RWPE1 (cell line): ENCODE measurements around the gene TAC3.
A peak's percentile ranks its signal among the peaks of the same experiment; 100 is the strongest.

Source experiments
- CTCF ChIA-PET: fragments of 350-600 bp; sonication (Branson Sonifier 250); formaldehyde crosslinking; extraction: SDS; loops from one replicate; lab custom pipeline; 2021; lab: Yijun Ruan, JAX
- POLR2A ChIA-PET: fragments of 400-600 bp; formaldehyde crosslinking; extraction: SDS; loops from one replicate; lab custom pipeline; 2020; ENCODE audit warnings: antibody characterized with exemption; ENCODE audit not compliant: low non-redundant PET; lab: Yijun Ruan, JAX
- DNase-seq: peaks from one replicate; pipeline ENCODE4 v3.0.0; 2012; ENCODE audit warnings: low spot score
- H3K27ac ChIP-seq: fragments of 450-650 bp; 2 replicates; pipeline ENCODE4 v1.5.1; 2017
- CTCF ChIP-seq: fragments of 450-650 bp; conservative IDR thresholded peaks from 2 replicates; pipeline ENCODE4 v1.5.1; 2017; ENCODE audit warnings: low read depth, mild to moderate bottlenecking

TAC3 gene

GRCh38 chr12:57051011-57051410 lies 34.7 kb upstream of the TAC3 start:
- DNase-seq = no peak
- TF ChIP-seq CTCF = no peak
- CTCF ChIA-PET = interaction anchor here (0.6 to 1.1 kb wide), 5 partner anchors 14 to 556 kb away, joined by 3 to 4 read pairs (median 3); no protein-coding TSS in a partner anchor
- POLR2A ChIA-PET = no interaction called here
- no peak overlapping the region for H3K27ac ChIP-seq

GRCh38 chr12:57049890-57050289 lies 33.6 kb upstream of the TAC3 start, which contains the start of gene MYO1A:
TSS of gene MYO1A (minus strand) at chr12:57050129. CDS start at chr12:57048323, 1,806 bp downstream.
- ChIA-PET CTCF (interaction anchor here (1.1 kb wide), 1 partner anchor 49 kb away, joined by 3 read pairs; no protein-coding TSS in a partner anchor), POLR2A (no interaction called here)
- no peak within 1 kb of the TSS for H3K27ac ChIP-seq
- no peak for TF ChIP-seq CTCF
- peak; percentile 13 for DNase-seq

DNA sequence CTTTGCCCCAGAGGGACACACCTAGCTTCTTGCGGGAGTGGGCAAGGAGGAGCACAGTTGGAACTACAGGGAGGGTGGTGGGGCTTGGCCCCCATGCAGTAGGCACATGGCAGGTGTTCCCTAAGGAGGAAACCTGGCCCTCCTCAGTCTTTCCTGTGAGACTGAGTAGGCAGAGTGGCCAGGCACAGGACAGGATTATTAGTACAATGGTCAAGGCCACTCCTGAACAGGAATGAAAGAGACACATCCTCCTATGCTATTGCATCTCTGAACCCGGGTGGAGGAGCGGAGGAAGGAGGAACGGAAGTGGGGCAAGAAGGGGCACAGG lies 32.8 kb upstream of the TAC3 start:
- CTCF ChIA-PET = no interaction called here
- POLR2A ChIA-PET = no interaction called here
- H3K27ac ChIP-seq = no peak overlapping the region
- no peak for DNase-seq
- TF ChIP-seq CTCF = no peak

DNA sequence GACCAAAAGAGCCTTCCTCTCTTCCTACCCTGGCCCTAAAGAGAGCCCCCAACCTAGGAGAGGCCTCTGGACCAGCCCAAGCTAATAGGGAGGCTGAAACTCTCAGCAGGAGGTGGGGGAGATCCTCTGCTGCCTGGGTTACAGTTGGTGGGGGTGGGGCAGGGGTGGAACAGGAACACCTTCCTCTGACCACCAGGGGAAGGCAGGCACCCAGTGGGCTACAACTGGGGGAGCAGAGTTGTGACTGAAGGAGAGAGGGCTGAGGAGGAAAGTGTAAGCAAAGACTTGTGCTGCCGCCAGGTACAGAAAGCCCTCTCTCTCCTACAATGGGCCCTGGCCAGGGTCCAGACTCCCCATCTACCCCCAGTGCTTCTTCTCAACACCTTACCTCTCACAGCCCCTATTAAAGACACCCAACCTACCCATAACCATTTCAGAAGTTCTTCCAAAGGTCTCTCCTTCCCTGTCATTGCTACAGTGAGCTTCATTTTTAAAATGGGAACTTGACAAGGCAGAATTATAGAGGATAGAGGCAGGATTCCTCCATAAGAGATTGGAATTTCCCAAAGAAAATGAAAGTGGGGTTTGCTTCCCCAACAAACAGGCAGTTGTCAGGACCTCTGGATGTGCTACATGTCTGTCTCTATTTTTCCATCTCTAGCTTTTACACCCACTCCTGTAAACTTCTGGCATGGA lies 32.2 kb upstream of the TAC3 start:
- TF ChIP-seq CTCF = no peak
- POLR2A ChIA-PET = no interaction called here
- CTCF ChIA-PET = interaction anchor here (0.7 to 1.1 kb wide), 3 partner anchors 12 to 57 kb away, joined by 3 read pairs; no protein-coding TSS in a partner anchor
- no peak for DNase-seq
- H3K27ac ChIP-seq = no peak overlapping the region

- no peak for TF ChIP-seq CTCF
- ChIA-PET CTCF (interaction anchor here (0.7 to 1.1 kb wide), 3 partner anchors 13 to 57 kb away, joined by 3 read pairs; no protein-coding TSS in a partner anchor), POLR2A (no interaction called here)
- H3K27ac ChIP-seq = no peak overlapping the region
- no peak for DNase-seq
Observed at GRCh38 chr12:57047981-57048380, 31.7 kb upstream of the TAC3 start.

DNA sequence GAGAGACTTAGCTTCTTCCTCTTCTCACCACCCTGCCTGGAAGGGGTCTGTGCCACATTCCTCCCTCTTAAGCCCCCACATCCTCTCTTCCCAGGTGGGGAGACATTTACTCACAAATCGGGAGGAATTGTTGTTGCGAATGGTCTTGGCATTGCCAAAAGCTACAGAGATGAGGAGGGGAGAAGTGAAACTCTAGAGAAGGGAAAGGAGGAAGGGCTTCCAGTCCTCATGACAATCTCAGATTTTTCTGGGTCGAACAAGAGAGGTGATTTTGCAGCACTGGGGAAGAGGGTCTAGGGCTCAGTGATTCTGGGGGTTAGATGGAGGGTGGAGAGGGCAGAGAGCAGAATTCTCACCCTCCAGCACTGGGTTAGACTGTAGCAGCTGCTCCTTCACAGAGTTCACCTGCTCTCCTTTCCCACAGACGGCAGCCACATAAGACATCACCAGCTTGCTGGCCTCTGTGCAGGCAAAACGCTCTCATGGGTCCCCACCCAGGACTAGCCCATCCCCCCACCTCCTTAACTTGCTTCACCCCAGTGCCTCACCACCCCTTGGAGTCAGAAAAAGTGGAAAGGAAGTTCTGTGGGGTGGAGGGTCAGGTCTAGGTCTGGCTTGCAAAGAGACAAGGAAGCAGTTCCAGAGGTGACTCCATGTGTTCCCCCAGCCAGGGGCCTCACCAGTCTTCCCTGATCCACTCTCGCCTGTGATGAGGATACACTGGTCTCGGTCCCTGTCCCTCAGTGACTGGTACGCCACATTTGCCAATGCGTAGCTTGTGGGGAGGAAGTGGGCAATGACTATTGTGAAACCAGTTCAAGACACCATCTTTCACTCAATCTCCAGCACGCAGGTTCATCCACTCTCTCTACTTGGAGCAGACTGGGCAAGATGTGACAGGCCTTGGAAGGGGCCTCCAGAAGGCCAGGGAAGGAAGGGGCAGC lies 30.9 kb upstream of the TAC3 start:
- CTCF ChIA-PET = interaction anchor here (0.7 to 1.1 kb wide), 2 partner anchors 13 to 58 kb away, joined by 3 read pairs; no protein-coding TSS in a partner anchor
- POLR2A ChIA-PET = no interaction called here
- H3K27ac ChIP-seq = no peak overlapping the region
- no peak for DNase-seq
- no peak for TF ChIP-seq CTCF
